Hepatocyte (in vitro differentiated cells): ENCODE measurements around the gene SHKBP1.

Experiments
- CTCF ChIP-seq: fragments of 200-600 bp; sonication (generic); IDR thresholded peaks from 2 replicates; pipeline ENCODE4 v1.5.1; 2016; ENCODE audit warnings: antibody characterized with exemption, mild to moderate bottlenecking; ENCODE audit not compliant: poor library complexity
- EZH2 ChIP-seq: fragments of 200-600 bp; sonication (generic); IDR thresholded peaks from 2 replicates; pipeline ENCODE4 v1.6.1; 2016; ENCODE audit warnings: antibody characterized with exemption, mild to moderate bottlenecking, borderline replicate concordance

GRCh38 chr19:40617961-40618360 is 41.3 kb downstream of the SHKBP1 start:
- TF ChIP-seq CTCF (no peak), EZH2 (no peak)
